Naive thymus-derived CD4-positive, alpha-beta T cell (primary cell): ENCODE data around the gene ZNRD2. TPM values are rescaled to one million over a fixed set of nuclear protein-coding genes. Genes with fewer than 3 reads are reported as not detected.
A peak's percentile ranks its signal among the peaks of the same experiment; 100 is the strongest.

ENCODE experiments used
- ATAC-seq: fragments of 150-1000 bp; cut with Tn5 transposase; 2 replicates; pipeline ENCODE4 v1.10.0; 2021; ENCODE audit warnings: mild to moderate bottlenecking, moderate library complexity
- CTCF ChIA-PET: fragments of 350-600 bp; sonication (Branson Sonifier 250); formaldehyde crosslinking; loops from one replicate; lab custom pipeline; 2021; ENCODE audit warnings: antibody characterized with exemption; lab: Charles Lee
- POLR2A ChIA-PET: fragments of 350-600 bp; sonication (Branson Sonifier 250); formaldehyde crosslinking; loops from one replicate; lab custom pipeline; 2021; ENCODE audit warnings: antibody characterized with exemption, inconsistent platforms; lab: Charles Lee
- DNase-seq, 9 donors: peaks; one replicate each; pipeline versions ENCODE4 v3.0.0 to v3.0.0-alpha.2; 2020 to 2022; ENCODE audit warnings: mixed read lengths in 1 of 9
- H3K27ac ChIP-seq: one replicate; pipeline ENCODE4 v1.7.0; 2013; ENCODE audit warnings: mild to moderate bottlenecking, low read depth, low read length, moderate library complexity
- H3K27me3 ChIP-seq, 2 donors: one replicate each; pipeline ENCODE4 v1.7.0; 2013; ENCODE audit warnings: low read length in 2 of 2, mild to moderate bottlenecking in 2 of 2, moderate library complexity in 2 of 2; ENCODE audit not compliant: control insufficient read depth in 2 of 2, insufficient read depth in 2 of 2
- H3K36me3 ChIP-seq, 3 experiments: 1 replicate in 2 of 3; 2 replicates in 1 of 3; pipeline ENCODE4 v1.7.0; 2013; ENCODE audit warnings: low read length in 3 of 3, mild to moderate bottlenecking in 3 of 3, moderate library complexity in 1 of 3; ENCODE audit not compliant: insufficient read depth in 3 of 3, control insufficient read depth in 2 of 3
- H3K4me1 ChIP-seq, 2 donors: one replicate each; pipeline ENCODE4 v1.7.0; 2013; ENCODE audit warnings: low read length in 2 of 2, mild to moderate bottlenecking in 2 of 2, moderate library complexity in 1 of 2; ENCODE audit not compliant: control insufficient read depth in 2 of 2, insufficient read depth in 2 of 2
- H3K4me3 ChIP-seq: 2 replicates; pipeline ENCODE4 v1.7.0; 2013; ENCODE audit warnings: mild to moderate bottlenecking, low read length
- H3K9me3 ChIP-seq, 3 experiments: 1 replicate in 2 of 3; 2 replicates in 1 of 3; pipeline ENCODE4 v1.7.0; 2013; ENCODE audit warnings: low read length in 3 of 3; ENCODE audit not compliant: control insufficient read depth in 2 of 3
- H3K27ac Mint-ChIP-seq, 9 donors: one replicate each; pipeline ENCODE4 v1.8.0; 2020 to 2022; ENCODE audit warnings: mixed read lengths in 9 of 9, mild to moderate bottlenecking in 8 of 9, moderate library complexity in 5 of 9, inconsistent platforms in 2 of 9
- H3K27me3 Mint-ChIP-seq, 5 donors: one replicate each; pipeline ENCODE4 v1.8.0; 2021 to 2022; ENCODE audit warnings: mixed read lengths in 5 of 5, mild to moderate bottlenecking in 1 of 5
- H3K36me3 Mint-ChIP-seq, 5 donors: one replicate each; pipeline ENCODE4 v1.8.0; 2020 to 2022; ENCODE audit warnings: mixed read lengths in 5 of 5, mild to moderate bottlenecking in 3 of 5, inconsistent platforms in 1 of 5
- H3K4me1 Mint-ChIP-seq, 7 donors: one replicate each; pipeline ENCODE4 v1.8.0; 2020 to 2022; ENCODE audit warnings: mixed read lengths in 7 of 7, mild to moderate bottlenecking in 3 of 7, inconsistent platforms in 1 of 7
- H3K4me3 Mint-ChIP-seq, 10 donors: one replicate each; pipeline ENCODE4 v1.8.0; 2020 to 2022; ENCODE audit warnings: mild to moderate bottlenecking in 10 of 10, mixed read lengths in 10 of 10, moderate library complexity in 6 of 10, inconsistent platforms in 2 of 10
- H3K9me3 Mint-ChIP-seq, 11 donors: one replicate each; pipeline ENCODE4 v1.8.0; 2020 to 2022; ENCODE audit warnings: mixed read lengths in 11 of 11, mild to moderate bottlenecking in 4 of 11, inconsistent platforms in 1 of 11, moderate library complexity in 1 of 11
- intact Hi-C, 2 donors: fragments of 100-400 bp; cut with micrococcal nuclease; formaldehyde crosslinking; loops; one replicate each; pipeline ENCODE4 v1.15.1; 2023
- polyA plus RNA-seq, 2 donors: library from polyadenylated mRNA; unstranded; fragments of 300-500 nt; fragmentation: Illumina TruSeq; gene quantifications; one replicate each; pipeline ENCODE4 v1.2.3, GENCODE V29; 2021
- total RNA-seq, 6 experiments: library from RNA in 5 of 6; stranded (reverse) in 5 of 6; gene quantifications; 1 replicate in 5 of 6; 2 replicates in 1 of 6; pipeline ENCODE4 v1.2.3 and lab custom pipeline; 2021 to 2026

The ZNRD2 gene
- total and polyA plus RNA-seq, 7 experiments from 2014 or later, result 29.1 to 86.0 (median 40.2) TPM

DNA sequence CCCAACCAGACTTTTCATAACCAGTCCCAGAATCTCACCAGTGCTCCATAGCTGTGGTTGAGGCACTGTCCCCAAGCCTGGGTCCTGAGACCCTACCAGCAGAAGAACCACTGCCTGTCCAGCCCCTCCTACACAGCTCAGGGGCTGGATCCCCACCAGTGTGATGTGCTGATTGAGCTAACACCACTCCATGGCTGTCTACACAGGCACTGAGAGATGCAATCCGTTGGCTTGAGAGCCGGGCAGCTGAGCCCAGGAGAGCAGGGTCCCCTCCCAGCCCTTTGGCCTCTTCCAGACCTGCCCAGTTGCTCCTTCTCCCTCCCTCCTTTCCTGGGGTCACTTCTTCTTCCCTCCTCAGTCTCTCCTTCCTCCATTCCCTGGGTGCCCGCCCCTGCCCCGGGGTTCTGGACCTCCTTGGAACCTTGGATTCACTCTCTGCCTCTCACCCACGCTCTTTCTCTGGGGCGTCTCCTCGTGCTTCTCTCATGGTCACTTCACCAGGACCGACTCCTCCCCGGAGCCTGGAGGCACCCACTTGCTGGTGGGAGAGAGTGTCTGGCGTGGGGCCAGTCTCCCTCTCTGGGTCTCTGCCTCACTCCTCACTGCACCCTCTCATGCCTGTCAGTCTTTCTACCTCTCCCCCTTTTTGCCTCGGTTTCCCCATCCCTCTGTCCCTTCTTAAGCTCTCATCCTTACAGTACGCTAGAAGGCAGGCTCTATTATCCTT lies 46.1 kb upstream of the ZNRD2 start:
- Mint-ChIP-seq H3K36me3 (peaks cover 0 to 13% (median 0%) of the 10 kb centered on the region in 5 donors), H3K27ac (peak overlapping the region; percentile 89 to 98 (median 95)), H3K4me1 (peaks cover 27 to 62% (median 50%) of the 10 kb centered on the region in 7 donors), H3K4me3 (peak overlapping the region; percentile 85 to 94 (median 86)), H3K9me3 (peaks cover 0 to 2% (median 0%) of the 10 kb centered on the region in 11 donors), H3K27me3 (no peaks in the 10 kb centered on the region)
- intact Hi-C loops, result loop anchor here (1.0 kb wide), 1 partner anchor 91 kb away; the partner anchor contains the start of gene PCNX3 (in 2 of the 2)
- ATAC-seq (peak; percentile 17), DNase-seq (no peak)
- ChIA-PET CTCF (interaction anchor here (0.7 to 1.3 kb wide), 4 partner anchors 14 to 108 kb away, joined by 3 to 5 read pairs (median 3); partner anchors contain the start of gene MALAT1), POLR2A (interaction anchor here (0.5 to 8.9 kb wide), 20 partner anchors 10 to 140 kb away, joined by 3 to 213 read pairs (median 5); partner anchors contain the start of genes EHBP1L1, FAM89B, MALAT1 and MAP3K11)
- peaks cover 0 to 17% (median 0%) of the 10 kb centered on the region in 3 experiments for H3K36me3 ChIP-seq
- no peaks in the 10 kb centered on the region for H3K27me3 ChIP-seq
- H3K4me1 ChIP-seq, result peaks cover 27 to 34% of the 10 kb centered on the region in 2 donors
- H3K27ac ChIP-seq, result peak overlapping the region; percentile 73
- H3K4me3 ChIP-seq, result peak overlapping the region; percentile 45
- no peaks in the 10 kb centered on the region for H3K9me3 ChIP-seq

- ChIA-PET POLR2A (interaction anchor here (0.6 to 8.9 kb wide), 26 partner anchors 9 to 484 kb away, joined by 3 to 213 read pairs (median 4); partner anchors contain the start of genes FAM89B, MALAT1, MAP3K11 and NEAT1), CTCF (interaction anchor here (1.0 to 1.3 kb wide), 3 partner anchors 13 to 26 kb away, joined by 3 to 5 read pairs (median 3); partner anchors contain the start of gene MALAT1)
- H3K4me3 ChIP-seq, result peak within 1 kb of the TSS; percentile 79
- no peaks in the 10 kb centered on the region for H3K27me3 ChIP-seq
- ATAC-seq (peak; percentile 97), DNase-seq (peak; percentile 58 to 86 (median 77))
- intact Hi-C loops, result loop anchor here (1.0 kb wide), 4 partner anchors 15 to 90 kb away; partner anchors contain the start of genes PCNX3 (in 2 of the 2) and ZNRD2 (in 1 of the 2)
- Mint-ChIP-seq H3K9me3 (peaks cover 0 to 2% (median 0%) of the 10 kb centered on the region in 11 donors), H3K4me3 (peak within 1 kb of the TSS; percentile 86 to 96 (median 90)), H3K27ac (peak within 1 kb of the TSS; percentile 89 to 98 (median 95)), H3K27me3 (no peaks in the 10 kb centered on the region), H3K4me1 (peaks cover 32 to 66% (median 54%) of the 10 kb centered on the region in 7 donors), H3K36me3 (peaks cover 0 to 13% (median 0%) of the 10 kb centered on the region in 5 donors)
- no peaks in the 10 kb centered on the region for H3K9me3 ChIP-seq
- H3K4me1 ChIP-seq, result peaks cover 31 to 40% of the 10 kb centered on the region in 2 donors
- peaks cover 0 to 19% (median 0%) of the 10 kb centered on the region in 3 experiments for H3K36me3 ChIP-seq
- H3K27ac ChIP-seq, result peak within 1 kb of the TSS; percentile 96
These were observed 45.3 kb upstream of the ZNRD2 start, which contains the start of gene SCYL1 for GRCh38 chr11:65524741-65525545. TSS of gene SCYL1 (plus strand) at chr11:65525083. CDS start at chr11:65525154, 71 bp downstream.

DNA sequence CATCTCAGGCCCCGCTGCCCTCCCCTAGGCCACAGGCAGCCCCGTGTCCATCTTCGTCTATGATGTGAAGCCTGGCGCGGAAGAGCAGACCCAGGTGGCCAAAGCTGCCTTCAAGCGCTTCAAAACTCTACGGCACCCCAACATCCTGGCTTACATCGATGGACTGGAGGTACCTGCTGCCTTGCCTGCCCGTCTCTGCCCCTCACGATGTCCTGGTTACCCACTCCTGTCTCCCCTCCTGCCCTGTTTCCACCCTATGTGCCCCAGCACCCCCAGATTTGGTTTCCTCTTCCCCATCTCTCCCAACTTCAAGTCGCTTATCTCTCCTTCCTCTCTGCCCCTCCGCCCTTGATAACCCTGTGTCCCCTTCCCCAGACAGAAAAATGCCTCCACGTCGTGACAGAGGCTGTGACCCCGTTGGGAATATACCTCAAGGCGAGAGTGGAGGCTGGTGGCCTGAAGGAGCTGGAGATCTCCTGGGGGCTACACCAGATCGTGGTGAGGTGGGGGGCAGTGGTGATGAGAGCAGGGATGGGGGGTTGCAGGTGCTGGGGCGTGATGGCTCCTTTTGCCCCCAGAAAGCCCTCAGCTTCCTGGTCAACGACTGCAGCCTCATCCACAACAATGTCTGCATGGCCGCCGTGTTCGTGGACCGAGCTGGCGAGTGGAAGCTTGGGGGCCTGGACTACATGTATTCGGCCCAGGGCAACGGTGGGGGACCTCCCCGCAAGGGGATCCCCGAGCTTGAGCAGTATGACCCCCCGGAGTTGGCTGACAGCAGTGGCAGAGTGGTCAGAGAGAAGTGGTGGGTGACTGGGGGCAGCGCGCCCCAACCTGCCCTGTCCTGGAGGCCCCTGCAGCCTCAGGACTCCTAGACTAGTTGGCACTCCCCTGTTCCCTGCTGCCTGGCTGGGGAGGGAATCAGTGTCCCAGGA lies 44.5 kb upstream of the ZNRD2 start:
- Mint-ChIP-seq H3K27ac (peak overlapping the region in 8 of 9 donors; percentile 17 to 86 (median 78)), H3K4me3 (peak overlapping the region; percentile 81 to 96 (median 88)), H3K36me3 (peaks cover 0 to 15% (median 5%) of the 10 kb centered on the region in 5 donors), H3K9me3 (peaks cover 0 to 2% (median 0%) of the 10 kb centered on the region in 11 donors), H3K27me3 (no peaks in the 10 kb centered on the region), H3K4me1 (peaks cover 37 to 73% (median 59%) of the 10 kb centered on the region in 7 donors)
- ATAC-seq (no peak), DNase-seq (peak in 1 of 9 donors; percentile 27)
- peaks cover 31 to 46% of the 10 kb centered on the region in 2 donors for H3K4me1 ChIP-seq
- no peaks in the 10 kb centered on the region for H3K27me3 ChIP-seq
- ChIA-PET CTCF (interaction anchor here (0.8 to 1.5 kb wide), 5 partner anchors 14 to 51 kb away, joined by 3 read pairs; partner anchors contain the start of gene MALAT1), POLR2A (interaction anchor here (0.6 to 8.9 kb wide), 24 partner anchors 8 to 483 kb away, joined by 3 to 213 read pairs (median 4); partner anchors contain the start of genes FAM89B, MALAT1, MAP3K11 and NEAT1)
- peaks cover 0 to 27% (median 4%) of the 10 kb centered on the region in 3 experiments for H3K36me3 ChIP-seq
- peak overlapping the region; percentile 79 for H3K4me3 ChIP-seq
- intact Hi-C loops, result loop anchor here (1.0 kb wide), 3 partner anchors 14 to 44 kb away; partner anchors contain the start of gene ZNRD2 (in 1 of the 2)
- no peaks in the 10 kb centered on the region for H3K9me3 ChIP-seq
- peak overlapping the region; percentile 96 for H3K27ac ChIP-seq

GRCh38 chr11:65526744-65527143 lies 43.5 kb upstream of the ZNRD2 start:
- Mint-ChIP-seq H3K27me3 (no peaks in the 10 kb centered on the region), H3K36me3 (peaks cover 0 to 17% (median 5%) of the 10 kb centered on the region in 5 donors), H3K4me1 (peaks cover 34 to 72% (median 56%) of the 10 kb centered on the region in 7 donors), H3K27ac (peak overlapping the region in 6 of 9 donors; percentile 4 to 71 (median 45)), H3K4me3 (peak overlapping the region in 9 of 10 donors; percentile 32 to 90 (median 61)), H3K9me3 (peaks cover 0 to 2% (median 0%) of the 10 kb centered on the region in 11 donors)
- no peak overlapping the region for H3K4me3 ChIP-seq
- H3K36me3 ChIP-seq, result peaks cover 0 to 36% (median 14%) of the 10 kb centered on the region in 3 experiments
- H3K9me3 ChIP-seq, result no peaks in the 10 kb centered on the region
- ATAC-seq, result no peak
- CTCF ChIA-PET, result interaction anchor here (0.7 to 1.5 kb wide), 3 partner anchors 13 to 160 kb away, joined by 3 to 6 read pairs (median 4); no protein-coding TSS in a partner anchor
- DNase-seq, result no peak
- intact Hi-C loops, result no loop called here
- no peak overlapping the region for H3K27ac ChIP-seq
- peaks cover 31 to 43% of the 10 kb centered on the region in 2 donors for H3K4me1 ChIP-seq
- H3K27me3 ChIP-seq, result no peaks in the 10 kb centered on the region
- POLR2A ChIA-PET, result interaction anchor here (0.6 to 8.9 kb wide), 8 partner anchors 9 to 772 kb away, joined by 3 to 213 read pairs (median 6); partner anchors contain the start of genes FAM89B, MALAT1 and ZNRD2

DNA sequence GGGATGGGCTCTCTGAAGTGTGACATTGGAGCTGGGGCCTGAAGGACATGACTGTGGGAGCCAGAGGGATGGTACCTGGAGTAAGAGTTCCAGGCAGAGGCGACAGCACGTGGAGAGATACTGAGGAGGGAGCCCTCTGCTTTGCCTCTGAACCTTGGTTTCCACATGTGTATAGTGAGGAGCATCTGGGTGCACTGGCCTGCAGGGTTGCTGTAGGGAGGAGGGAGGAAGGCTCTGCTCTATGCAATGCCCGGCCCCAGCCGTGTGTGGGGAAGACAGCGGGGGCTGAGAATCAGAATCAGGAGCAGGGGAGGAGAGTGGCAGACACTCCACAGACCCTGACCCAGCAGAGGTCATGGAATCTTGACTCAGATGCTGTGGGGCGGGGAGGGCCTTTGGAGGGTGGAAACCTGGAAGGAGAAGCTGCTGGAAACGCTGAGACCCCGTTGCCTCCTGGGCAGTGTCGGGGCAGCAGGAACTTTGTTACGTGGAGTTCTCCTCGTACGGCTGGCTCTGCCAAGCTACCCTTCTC lies 41.4 kb upstream of the ZNRD2 start:
- H3K4me1 ChIP-seq, result peaks cover 22 to 32% of the 10 kb centered on the region in 2 donors
- H3K4me1 Mint-ChIP-seq, result peaks cover 16 to 51% (median 37%) of the 10 kb centered on the region in 7 donors
- intact Hi-C loops, result no loop called here
- ATAC-seq, result no peak
- H3K36me3 ChIP-seq, result peaks cover 0 to 55% (median 15%) of the 10 kb centered on the region in 3 experiments
- H3K9me3 ChIP-seq, result no peaks in the 10 kb centered on the region
- peaks cover 0 to 17% (median 5%) of the 10 kb centered on the region in 5 donors for H3K36me3 Mint-ChIP-seq
- H3K27me3 ChIP-seq, result no peaks in the 10 kb centered on the region
- peak overlapping the region in 7 of 9 donors; percentile 47 to 90 (median 77) for H3K27ac Mint-ChIP-seq
- peak overlapping the region in 2 of 10 donors; percentile 11 to 61 for H3K4me3 Mint-ChIP-seq
- no peaks in the 10 kb centered on the region for H3K9me3 Mint-ChIP-seq
- CTCF ChIA-PET, result interaction anchor here (2.3 kb wide), 1 partner anchor 11 kb away, joined by 5 read pairs; no protein-coding TSS in a partner anchor
- no peaks in the 10 kb centered on the region for H3K27me3 Mint-ChIP-seq
- no peak overlapping the region for H3K4me3 ChIP-seq
- POLR2A ChIA-PET, result interaction anchor here (1.7 to 8.9 kb wide), 5 partner anchors 12 to 141 kb away, joined by 5 to 213 read pairs (median 9); partner anchors contain the start of genes FAM89B, MALAT1, MAP3K11 and PCNX3
- H3K27ac ChIP-seq, result peak overlapping the region; percentile 57
- no peak for DNase-seq
